HG03066 (cell line): Measurements from ENCODE around the gene DPH6.
"Not testable (repeated sequence)": the region's sequence is repeated elsewhere in the genome, so short reads cannot be mapped to it uniquely, and the experiment has no call there.

Experiments
- ATAC-seq: cut with Tn5 transposase; IDR thresholded peaks from one replicate; pipeline ENCODE4 v1.9.1; 2021; ENCODE audit warnings: low read depth; ENCODE audit not compliant: unreplicated experiment

The DPH6 gene

GRCh38 chr15:35351059-35351458 is 194.9 kb downstream of the DPH6 start:
- no peak for ATAC-seq

- no peak for ATAC-seq
Measured at GRCh38 chr15:35349916-35350315, 196.0 kb downstream of the DPH6 start.

- no peak for ATAC-seq
Measured at GRCh38 chr15:35330916-35331315, 215.0 kb downstream of the DPH6 start.

- ATAC-seq: no peak
Measured at GRCh38 chr15:35330048-35330695, 215.8 kb downstream of the DPH6 start.

- ATAC-seq: no peak
Measured at GRCh38 chr15:35329521-35329961, 216.4 kb downstream of the DPH6 start.

GRCh38 chr15:35328836-35329235 is 217.1 kb downstream of the DPH6 start:
- ATAC-seq: not testable (repeated sequence)

GRCh38 chr15:35327789-35328188 is 218.2 kb downstream of the DPH6 start:
- ATAC-seq: no peak

- ATAC-seq: no peak
Measured at GRCh38 chr15:35325374-35325941, 220.5 kb downstream of the DPH6 start.

- no peak for ATAC-seq
Measured at GRCh38 chr15:35323141-35323540, 222.8 kb downstream of the DPH6 start.

GRCh38 chr15:35321926-35322325 is 224.0 kb downstream of the DPH6 start:
- ATAC-seq: no peak

GRCh38 chr15:35320911-35321310 is 225.1 kb downstream of the DPH6 start:
- no peak for ATAC-seq
